ENCODE data around the gene MEX3C.

Gene MEX3C

DNA sequence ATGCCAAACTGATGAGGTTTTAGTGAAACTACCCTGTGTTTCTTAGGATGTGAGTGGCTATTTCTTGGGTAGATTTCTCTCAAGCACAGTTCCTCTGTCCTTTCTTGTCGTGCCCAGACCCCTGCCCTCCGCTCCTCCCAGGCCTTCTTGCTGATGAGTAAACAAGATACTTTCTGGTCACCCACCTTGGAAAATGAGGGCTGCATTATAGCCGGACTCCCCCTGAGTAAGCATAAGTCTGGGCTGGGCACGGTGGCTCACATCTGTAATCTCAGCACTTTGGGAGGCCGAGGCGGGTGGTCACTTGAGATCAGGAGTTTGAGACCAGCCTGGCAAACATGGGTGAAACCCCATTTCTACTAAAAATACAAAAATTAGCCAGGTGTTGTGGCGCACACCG lies 58.5 kb downstream of the MEX3C start:
- no peak for DNase-seq (ENCODE audit: low spot score in 2 of 2)
- H3K9me3 Mint-ChIP-seq = no peaks in the 10 kb centered on the region
- H3K4me3 Mint-ChIP-seq = no peak overlapping the region
- no peaks in the 10 kb centered on the region for H3K27me3 Mint-ChIP-seq
- no peak overlapping the region for H3K27ac Mint-ChIP-seq (ENCODE audit: low read depth)
- peaks cover 2% of the 10 kb centered on the region for H3K36me3 Mint-ChIP-seq (ENCODE audit: insufficient read depth)
- no peak for ATAC-seq (replicated peaks; ENCODE audit: extremely low read depth, poor library complexity, severe bottlenecking)
- H3K4me1 Mint-ChIP-seq = peaks cover 5% of the 10 kb centered on the region

DNA sequence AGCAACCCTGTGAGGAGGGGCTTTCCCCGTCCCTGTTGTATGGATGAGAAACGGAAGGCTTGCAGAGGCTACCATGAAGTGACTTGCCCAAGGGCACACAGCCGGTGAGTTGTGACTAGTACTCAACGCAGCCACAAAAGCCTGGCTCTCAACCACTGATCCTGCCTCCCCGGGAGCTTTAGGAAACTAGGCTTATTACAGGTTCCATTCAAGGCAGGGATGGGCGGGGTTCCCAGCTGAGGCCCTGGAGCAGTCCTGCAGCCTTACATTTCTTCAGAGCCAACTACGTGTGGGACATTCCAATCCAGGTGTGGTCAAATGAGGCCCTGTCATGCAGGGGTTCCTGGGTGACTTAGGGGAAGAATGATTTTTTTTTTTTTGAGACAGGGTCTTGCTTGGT lies 59.6 kb downstream of the MEX3C start:
- peaks cover 5% of the 10 kb centered on the region for H3K4me1 Mint-ChIP-seq
- H3K4me3 Mint-ChIP-seq = no peak overlapping the region
- H3K27me3 Mint-ChIP-seq = no peaks in the 10 kb centered on the region
- H3K27ac Mint-ChIP-seq (ENCODE audit: low read depth) = no peak overlapping the region
- H3K36me3 Mint-ChIP-seq (ENCODE audit: insufficient read depth) = peaks cover 2% of the 10 kb centered on the region
- ATAC-seq (replicated peaks; ENCODE audit: extremely low read depth, poor library complexity, severe bottlenecking) = no peak
- DNase-seq (ENCODE audit: low spot score in 2 of 2) = no peak
- H3K9me3 Mint-ChIP-seq = no peaks in the 10 kb centered on the region

DNA sequence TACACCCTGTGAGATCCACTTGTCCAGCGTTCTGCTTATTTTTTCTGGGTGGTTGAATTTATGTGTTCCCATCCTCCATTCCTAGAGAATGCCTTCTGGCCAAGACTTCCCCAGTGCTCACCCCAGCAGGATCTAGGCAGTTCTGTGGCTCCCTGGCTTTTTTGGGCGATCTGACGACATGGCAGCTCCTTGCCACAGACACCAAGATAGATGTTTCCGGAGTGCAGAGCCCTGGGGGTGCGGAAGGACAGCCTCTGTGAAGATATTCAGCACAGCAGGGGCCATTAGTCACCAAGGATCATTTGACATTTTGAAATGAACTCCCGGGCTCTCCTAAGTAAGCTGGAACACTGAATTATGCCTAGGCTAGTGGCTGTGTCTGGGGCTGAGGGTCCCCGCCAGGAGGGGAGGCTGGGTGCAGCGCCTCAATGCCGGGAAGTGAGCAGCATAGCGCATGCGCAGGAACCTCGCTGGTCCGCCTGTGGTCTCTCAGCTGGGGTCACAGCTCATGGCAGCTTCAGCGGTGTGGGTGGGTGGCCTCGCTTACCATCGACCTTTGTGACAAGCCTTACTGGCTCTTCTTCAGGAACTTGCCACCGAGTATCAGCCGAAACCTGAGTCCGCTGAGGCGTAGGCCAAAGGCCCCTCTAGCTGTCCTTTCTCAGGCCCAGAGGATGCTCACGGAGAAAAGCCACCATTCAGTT lies 60.3 kb downstream of the MEX3C start:
- H3K27ac Mint-ChIP-seq (ENCODE audit: low read depth) = no peak overlapping the region
- ATAC-seq (replicated peaks; ENCODE audit: extremely low read depth, poor library complexity, severe bottlenecking) (no peak), DNase-seq (ENCODE audit: low spot score in 2 of 2) (no peak)
- H3K27me3 Mint-ChIP-seq = no peaks in the 10 kb centered on the region
- no peak overlapping the region for H3K4me3 Mint-ChIP-seq
- H3K4me1 Mint-ChIP-seq = peaks cover 5% of the 10 kb centered on the region
- no peaks in the 10 kb centered on the region for H3K9me3 Mint-ChIP-seq
- H3K36me3 Mint-ChIP-seq (ENCODE audit: insufficient read depth) = peaks cover 2% of the 10 kb centered on the region

DNA sequence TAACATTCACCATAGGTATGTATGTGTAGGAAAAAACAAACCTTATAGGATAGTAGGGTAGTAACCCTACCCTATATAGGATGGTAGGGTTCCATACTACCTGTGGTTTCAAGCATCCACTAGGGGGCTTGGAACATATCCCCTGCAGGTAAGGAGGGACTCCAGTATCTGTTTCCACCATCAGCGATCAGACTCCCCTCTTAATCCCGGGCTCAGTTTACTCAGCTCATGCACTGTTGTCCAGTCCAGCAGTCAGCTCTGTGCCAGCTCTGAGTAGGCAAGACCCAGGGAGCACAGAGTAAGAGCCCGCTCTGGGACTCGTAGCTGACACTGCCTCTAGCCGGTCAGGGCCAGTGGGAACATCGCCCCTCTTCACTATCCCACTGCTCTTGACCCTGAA lies 61.7 kb downstream of the MEX3C start:
- ATAC-seq (replicated peaks; ENCODE audit: extremely low read depth, poor library complexity, severe bottlenecking) (no peak), DNase-seq (ENCODE audit: low spot score in 2 of 2) (no peak)
- Mint-ChIP-seq H3K27me3 (no peaks in the 10 kb centered on the region), H3K36me3 (ENCODE audit: insufficient read depth) (peaks cover 2% of the 10 kb centered on the region), H3K9me3 (no peaks in the 10 kb centered on the region), H3K27ac (ENCODE audit: low read depth) (no peak overlapping the region), H3K4me3 (no peak overlapping the region), H3K4me1 (peaks cover 5% of the 10 kb centered on the region)

DNA sequence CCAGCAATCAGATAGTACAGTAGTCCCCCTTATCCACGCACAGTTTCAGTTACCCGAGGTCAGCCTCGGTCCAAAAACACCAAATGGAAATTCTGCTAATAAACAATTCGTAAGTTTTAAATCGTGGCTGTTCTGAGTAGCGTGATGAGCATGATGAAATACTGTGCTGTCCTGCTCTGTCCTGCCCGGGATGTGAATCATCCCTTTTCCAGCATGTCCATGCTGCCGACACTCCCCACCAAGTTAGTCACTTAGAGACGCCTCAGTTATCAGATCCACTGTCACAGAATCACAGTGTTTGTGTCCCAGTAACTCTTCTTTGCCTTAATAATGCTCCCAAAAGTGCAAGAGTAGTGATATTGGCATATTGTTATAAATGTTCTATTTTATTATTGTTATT lies 62.1 kb downstream of the MEX3C start:
- DNase-seq (ENCODE audit: low spot score in 2 of 2) = no peak
- Mint-ChIP-seq H3K36me3 (ENCODE audit: insufficient read depth) (peaks cover 2% of the 10 kb centered on the region), H3K4me3 (no peak overlapping the region), H3K27me3 (no peaks in the 10 kb centered on the region), H3K27ac (ENCODE audit: low read depth) (no peak overlapping the region), H3K4me1 (peaks cover 5% of the 10 kb centered on the region), H3K9me3 (no peaks in the 10 kb centered on the region)
- no peak for ATAC-seq (replicated peaks; ENCODE audit: extremely low read depth, poor library complexity, severe bottlenecking)

DNA sequence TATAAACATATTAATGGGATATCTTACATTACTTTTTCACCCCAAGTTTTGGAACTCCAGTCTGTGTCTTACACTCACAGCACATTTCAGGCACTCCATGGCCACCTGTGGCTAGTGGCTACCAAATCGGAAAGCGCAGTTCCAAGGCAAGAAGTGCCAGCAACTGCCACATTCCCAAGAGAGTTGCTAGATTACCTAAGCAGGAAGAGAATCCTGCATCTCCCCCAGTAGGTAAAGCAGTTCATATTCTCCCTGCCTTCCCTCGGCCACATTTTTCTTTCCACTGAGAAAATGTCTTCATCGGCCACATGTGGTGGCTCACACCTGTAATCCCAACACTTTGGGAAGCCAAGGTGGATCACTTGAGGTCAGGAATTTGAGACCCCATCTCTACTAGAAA lies 62.8 kb downstream of the MEX3C start:
- Mint-ChIP-seq H3K4me1 (peaks cover 5% of the 10 kb centered on the region), H3K36me3 (ENCODE audit: insufficient read depth) (peaks cover 2% of the 10 kb centered on the region), H3K9me3 (no peaks in the 10 kb centered on the region), H3K27ac (ENCODE audit: low read depth) (no peak overlapping the region), H3K27me3 (no peaks in the 10 kb centered on the region), H3K4me3 (no peak overlapping the region)
- DNase-seq (ENCODE audit: low spot score in 2 of 2) (no peak), ATAC-seq (replicated peaks; ENCODE audit: extremely low read depth, poor library complexity, severe bottlenecking) (no peak)

DNA sequence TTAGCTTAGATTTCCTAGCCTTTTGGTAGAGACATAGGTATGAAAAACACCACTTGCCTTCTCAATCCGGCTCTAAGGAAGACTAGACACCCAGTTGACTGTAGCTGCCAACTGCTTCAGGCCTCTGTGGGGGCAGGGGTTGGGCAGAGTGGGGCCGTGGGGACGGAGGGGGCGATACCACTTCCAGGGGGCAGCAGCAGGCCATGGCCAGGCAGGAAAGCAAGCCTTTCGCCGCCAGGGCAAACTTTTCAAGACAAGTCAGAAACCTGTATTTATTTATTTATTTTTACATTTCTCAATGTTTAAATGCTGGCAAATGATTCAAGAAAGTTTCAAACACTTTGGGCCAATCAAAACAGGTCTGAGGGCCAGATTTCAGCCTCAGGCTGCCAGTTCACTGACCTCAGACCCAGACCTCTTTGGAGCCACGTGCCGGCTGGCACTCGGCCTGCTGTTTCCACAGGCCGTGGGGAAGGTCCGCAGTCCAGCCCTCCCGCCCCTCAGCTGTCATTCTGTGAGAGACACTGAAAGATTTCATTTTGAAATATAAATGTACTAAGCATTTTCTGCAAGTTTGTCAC lies 63.8 kb downstream of the MEX3C start:
- peaks cover 5% of the 10 kb centered on the region for H3K4me1 Mint-ChIP-seq
- ATAC-seq (replicated peaks; ENCODE audit: extremely low read depth, poor library complexity, severe bottlenecking) = no peak
- no peak for DNase-seq (ENCODE audit: low spot score in 2 of 2)
- no peaks in the 10 kb centered on the region for H3K9me3 Mint-ChIP-seq
- H3K27ac Mint-ChIP-seq (ENCODE audit: low read depth) = no peak overlapping the region
- peaks cover 2% of the 10 kb centered on the region for H3K36me3 Mint-ChIP-seq (ENCODE audit: insufficient read depth)
- no peaks in the 10 kb centered on the region for H3K27me3 Mint-ChIP-seq
- no peak overlapping the region for H3K4me3 Mint-ChIP-seq

DNA sequence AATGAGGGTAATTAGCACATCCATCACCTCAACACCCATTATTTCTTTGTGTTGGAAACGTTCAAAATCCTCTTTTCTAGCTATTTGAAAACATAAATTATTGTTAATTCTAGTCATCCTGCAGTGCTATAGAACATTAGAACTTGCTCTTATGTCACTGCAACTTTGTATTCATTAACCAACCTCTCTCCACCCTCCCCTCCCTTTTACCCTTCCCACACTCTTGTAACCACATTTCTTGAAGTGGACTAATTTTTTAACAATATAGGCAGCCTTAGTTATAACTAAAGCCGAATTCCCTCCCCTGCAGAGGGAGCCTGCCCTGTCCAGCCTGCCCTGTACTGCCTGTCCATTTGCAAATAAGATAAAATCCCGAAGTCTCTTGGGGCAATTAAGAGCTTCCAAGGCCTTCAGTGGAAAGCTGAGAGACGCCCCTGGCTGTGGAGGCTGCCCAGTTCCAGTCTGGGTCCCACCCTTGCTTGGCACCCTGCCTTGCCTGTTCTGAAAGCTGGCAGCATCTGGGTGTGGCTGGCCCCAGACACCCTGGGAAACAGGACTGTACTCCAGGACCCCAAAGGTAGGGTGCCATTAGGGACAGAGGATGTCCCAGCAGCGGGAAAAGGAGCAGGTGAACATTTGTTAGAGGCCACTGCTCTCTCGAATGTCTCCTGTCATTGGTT lies 65.1 kb downstream of the MEX3C start:
- H3K36me3 Mint-ChIP-seq (ENCODE audit: insufficient read depth) = peaks cover 2% of the 10 kb centered on the region

DNA sequence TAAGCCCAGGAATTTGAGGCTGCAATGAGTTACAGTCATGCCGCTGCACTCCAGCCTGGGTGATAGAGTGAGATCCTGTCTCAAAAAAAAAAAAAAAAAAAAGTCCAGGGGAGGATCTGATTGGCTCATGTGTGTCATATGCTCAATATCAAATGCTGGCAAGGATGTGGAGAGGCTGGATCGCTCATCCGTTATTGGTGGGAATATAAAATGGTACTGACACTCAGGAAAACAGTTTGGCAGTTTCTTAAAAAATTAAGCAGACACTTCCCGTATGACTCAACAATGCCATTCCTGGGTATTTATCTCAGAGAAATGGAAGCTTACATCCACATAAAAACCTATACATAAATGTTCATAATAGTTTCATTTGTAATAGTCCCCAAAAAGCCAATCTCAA lies 68.9 kb downstream of the MEX3C start:
- ATAC-seq (replicated peaks; ENCODE audit: extremely low read depth, poor library complexity, severe bottlenecking) = no peak
- H3K4me1 Mint-ChIP-seq = no peaks in the 10 kb centered on the region
- H3K27me3 Mint-ChIP-seq = no peaks in the 10 kb centered on the region
- no peak overlapping the region for H3K4me3 Mint-ChIP-seq
- H3K36me3 Mint-ChIP-seq (ENCODE audit: insufficient read depth) = no peaks in the 10 kb centered on the region
- no peak for DNase-seq (ENCODE audit: low spot score in 2 of 2)
- H3K9me3 Mint-ChIP-seq = no peaks in the 10 kb centered on the region
- H3K27ac Mint-ChIP-seq (ENCODE audit: low read depth) = no peak overlapping the region

More for the DNA sequence above, 65.1 kb downstream of the MEX3C start:
- Mint-ChIP-seq H3K27me3 (no peaks in the 10 kb centered on the region), H3K4me3 (no peak overlapping the region), H3K27ac (ENCODE audit: low read depth) (no peak overlapping the region), H3K4me1 (peaks cover 5% of the 10 kb centered on the region), H3K9me3 (no peaks in the 10 kb centered on the region)
- ATAC-seq (replicated peaks; ENCODE audit: extremely low read depth, poor library complexity, severe bottlenecking) (no peak), DNase-seq (ENCODE audit: low spot score in 2 of 2) (no peak)

DNA sequence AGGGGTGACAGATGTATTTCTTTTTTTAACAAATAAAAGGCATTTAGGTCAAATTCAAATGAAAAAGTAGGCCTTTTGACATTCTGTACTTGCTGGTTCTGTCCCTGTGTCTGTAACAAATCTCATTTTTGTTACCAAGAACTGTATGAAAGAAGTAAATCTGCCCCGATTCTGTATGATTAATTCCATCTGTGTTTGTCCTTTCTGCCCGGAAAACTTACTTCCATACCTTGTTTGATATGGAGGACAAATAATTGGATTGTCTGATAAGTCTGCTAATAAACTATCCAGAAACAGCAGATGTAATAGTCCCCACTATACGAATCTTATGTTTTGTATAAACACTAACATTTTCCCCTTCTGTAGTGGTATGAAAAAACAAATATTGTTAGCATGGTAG lies 69.8 kb downstream of the MEX3C start:
- no peaks in the 10 kb centered on the region for H3K27me3 Mint-ChIP-seq
- no peaks in the 10 kb centered on the region for H3K4me1 Mint-ChIP-seq
- no peaks in the 10 kb centered on the region for H3K36me3 Mint-ChIP-seq (ENCODE audit: insufficient read depth)
- DNase-seq (ENCODE audit: low spot score in 2 of 2) (no peak), ATAC-seq (replicated peaks; ENCODE audit: extremely low read depth, poor library complexity, severe bottlenecking) (no peak)
- H3K9me3 Mint-ChIP-seq = no peaks in the 10 kb centered on the region
- no peak overlapping the region for H3K27ac Mint-ChIP-seq (ENCODE audit: low read depth)
- no peak overlapping the region for H3K4me3 Mint-ChIP-seq

DNA sequence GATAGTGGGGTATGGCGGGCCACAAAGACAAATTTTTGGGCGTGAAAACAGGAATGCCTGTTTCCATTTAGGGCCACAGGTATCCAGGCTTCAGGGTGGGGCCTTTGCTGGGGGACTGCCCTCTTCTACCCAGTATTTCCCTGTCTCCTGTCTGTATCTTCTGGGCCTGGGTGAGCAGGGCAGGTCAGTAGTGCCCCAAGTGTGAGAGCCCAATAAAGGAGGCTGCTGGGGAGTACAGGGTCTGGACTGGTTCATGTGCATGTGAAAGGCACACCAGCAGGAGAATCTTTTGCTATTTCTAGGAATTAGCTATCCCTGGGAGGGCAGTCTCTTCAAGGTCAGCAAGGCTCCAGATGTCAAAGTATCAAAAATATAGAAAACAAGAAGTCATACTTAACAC lies 71.5 kb downstream of the MEX3C start:
- H3K4me3 Mint-ChIP-seq = no peak overlapping the region
- DNase-seq (ENCODE audit: low spot score in 2 of 2) (no peak), ATAC-seq (replicated peaks; ENCODE audit: extremely low read depth, poor library complexity, severe bottlenecking) (no peak)
- no peaks in the 10 kb centered on the region for H3K9me3 Mint-ChIP-seq
- no peak overlapping the region for H3K27ac Mint-ChIP-seq (ENCODE audit: low read depth)
- H3K4me1 Mint-ChIP-seq = no peaks in the 10 kb centered on the region
- peaks cover 2% of the 10 kb centered on the region for H3K36me3 Mint-ChIP-seq (ENCODE audit: insufficient read depth)
- peaks cover 11% of the 10 kb centered on the region for H3K27me3 Mint-ChIP-seq
